Activated naive CD4-positive, alpha-beta T cell treated with anti-CD3 and anti-CD28 coated beads, Interleukin-2, amount 50 U/mL, for 16 hours (primary cell): ENCODE results near the gene ABCC1.
"Not testable (repeated sequence)": the region's sequence is repeated elsewhere in the genome, so short reads cannot be mapped to it uniquely, and the experiment has no call there.

Experiments
- DNase-seq: peaks from one replicate; pipeline ENCODE4 v3.0.0-alpha.2; 2020

The ABCC1 gene

DNA sequence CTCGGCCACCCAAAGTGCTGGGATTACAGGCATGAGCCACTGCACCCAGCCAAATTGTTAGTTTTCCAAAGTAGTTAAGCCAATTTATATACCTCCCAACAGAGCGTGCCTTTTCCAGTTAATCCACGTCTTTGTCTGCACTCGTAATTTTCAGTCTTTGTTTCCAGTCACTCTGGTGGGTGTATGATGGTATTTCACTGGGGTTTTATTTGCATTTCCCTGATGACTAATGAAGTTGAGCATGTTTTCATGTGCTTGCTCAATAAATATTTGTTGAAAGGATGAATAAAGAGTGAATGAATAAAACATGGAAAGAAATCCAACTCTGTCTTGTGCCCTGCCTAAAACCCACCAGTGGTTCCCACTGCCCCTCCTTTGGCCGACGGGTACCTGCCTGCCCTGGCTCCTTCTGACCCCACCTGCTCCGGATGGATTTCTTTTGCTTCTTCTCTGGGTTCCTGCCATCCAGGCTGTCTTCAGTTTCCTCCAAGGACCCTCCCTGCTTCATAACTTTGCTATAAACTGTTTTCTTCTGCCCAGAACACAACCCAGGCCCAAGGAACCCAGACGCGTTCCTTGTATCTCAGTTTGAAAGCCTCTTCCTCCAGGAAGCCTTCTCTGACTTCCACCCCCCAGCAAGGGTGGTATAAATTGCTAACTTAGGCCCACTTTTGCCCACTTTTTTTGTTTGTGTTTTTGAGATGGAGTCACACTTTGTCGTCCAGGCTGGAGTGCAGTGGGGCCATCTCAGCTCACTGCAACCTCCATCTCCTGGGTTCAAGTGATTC is 3.0 kb upstream of the ABCC1 start:
- no peak for DNase-seq

DNA sequence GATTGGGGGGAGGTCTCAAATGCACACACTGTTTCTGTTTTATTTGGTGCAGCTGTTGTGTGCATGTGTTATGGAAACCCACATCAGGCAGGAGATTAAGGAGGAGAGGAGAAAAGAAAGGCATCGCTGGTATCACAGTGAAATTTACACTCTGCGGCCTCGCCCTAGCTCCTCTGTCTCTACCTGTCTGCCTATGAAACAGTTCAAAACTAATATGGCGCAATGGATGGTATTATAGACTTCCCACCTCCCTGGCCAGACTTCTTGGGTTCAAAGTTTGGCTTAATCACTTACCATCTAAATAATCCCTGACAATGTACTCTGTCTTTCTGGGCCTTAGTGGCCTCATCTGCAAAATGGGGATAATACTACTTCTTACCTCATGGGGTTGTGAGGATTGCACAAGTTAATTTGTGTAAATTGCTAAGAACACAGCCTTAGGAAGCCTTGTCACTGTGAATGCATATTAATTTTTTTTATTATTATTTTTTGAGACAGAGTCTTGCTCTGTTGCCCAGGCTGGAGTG is 1.4 kb upstream of the ABCC1 start:
- DNase-seq, result no peak

DNA sequence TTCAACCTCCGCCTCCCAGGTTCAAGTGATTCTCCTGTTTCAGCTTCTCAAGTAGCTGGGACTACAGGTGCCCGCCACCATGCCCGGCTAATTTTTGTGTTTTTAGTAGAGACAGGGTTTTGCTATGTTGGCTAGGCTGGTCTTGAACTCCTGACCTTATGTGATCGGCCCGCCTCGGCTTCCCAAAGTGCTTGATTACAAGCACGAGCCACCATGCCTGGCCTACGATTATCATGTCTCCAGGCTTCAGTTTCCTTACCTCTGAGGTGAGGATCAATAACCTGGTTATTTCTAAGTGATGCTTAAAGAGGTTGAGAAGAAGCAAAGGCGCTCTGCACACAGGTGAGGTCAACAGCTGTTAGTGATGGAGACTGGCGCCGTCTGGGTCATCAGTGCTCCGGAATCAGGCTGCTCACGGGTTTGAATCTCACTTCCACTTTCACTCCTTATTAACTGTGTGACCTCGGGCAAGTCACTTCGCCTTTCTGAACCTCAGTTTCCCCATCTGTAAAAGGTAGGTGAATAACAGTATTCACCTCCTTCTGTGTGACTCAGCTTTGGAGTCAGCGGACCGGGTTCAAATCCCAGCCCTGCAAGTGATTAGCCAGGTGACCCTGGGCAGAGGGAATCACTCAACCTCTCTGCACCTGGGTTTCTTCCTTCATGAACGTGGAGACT is 745 bp upstream of the ABCC1 start:
- DNase-seq, result no peak

DNA sequence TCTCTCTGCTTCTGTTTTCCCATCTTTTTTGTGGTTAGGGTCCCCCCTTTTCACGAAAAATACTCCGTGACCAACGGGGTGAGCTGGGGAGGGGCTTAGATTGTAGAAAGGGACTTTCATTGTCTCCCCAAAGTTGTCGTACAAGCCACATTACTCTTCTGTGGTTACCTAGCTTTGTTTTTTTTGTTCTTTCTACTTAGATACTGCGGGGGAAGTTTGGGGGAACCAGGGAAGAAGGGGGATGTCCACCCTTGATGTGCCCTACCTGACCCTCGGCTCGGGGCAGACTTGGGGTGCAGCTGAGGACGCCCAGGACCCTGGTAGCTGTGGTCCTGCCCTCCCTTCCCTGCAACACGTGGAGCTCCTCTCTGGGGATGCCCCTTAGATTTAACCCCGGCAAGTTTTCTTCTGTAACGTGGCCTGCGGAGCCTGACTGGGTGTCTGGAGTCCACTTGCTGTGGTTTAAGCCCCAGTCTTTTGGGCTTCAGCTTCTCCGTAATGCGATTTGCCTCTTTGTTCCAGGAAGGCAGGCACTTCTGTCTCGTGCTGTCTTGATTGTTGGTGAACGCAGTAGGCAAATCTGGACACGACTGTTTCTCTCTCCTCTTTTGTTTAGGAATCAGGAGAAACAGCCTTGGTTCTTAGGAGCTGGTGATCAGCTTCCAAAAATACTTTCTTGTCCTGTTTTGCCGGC is 892 bp downstream of the ABCC1 start:
- peak; percentile 41 for DNase-seq

DNA sequence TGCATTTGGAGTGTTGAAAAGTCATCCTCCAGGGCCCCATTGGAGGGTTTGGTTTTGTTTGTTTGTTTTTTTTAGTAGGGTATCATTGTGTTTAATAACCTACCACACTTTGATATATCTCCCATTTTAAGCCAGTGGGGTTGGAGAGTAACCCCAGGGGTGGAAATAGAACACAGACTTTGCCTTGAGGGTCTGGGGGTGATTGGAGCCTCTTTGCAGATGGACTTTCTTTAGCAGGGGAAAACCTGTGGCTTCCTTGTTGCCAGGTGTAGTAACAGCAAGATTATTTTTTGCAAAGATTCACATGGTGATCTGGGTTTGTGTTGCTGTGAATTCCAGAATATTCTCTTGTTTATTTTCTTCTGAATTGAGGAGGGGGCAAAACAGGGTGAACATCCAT is 1.5 kb downstream of the ABCC1 start:
- no peak for DNase-seq

DNA sequence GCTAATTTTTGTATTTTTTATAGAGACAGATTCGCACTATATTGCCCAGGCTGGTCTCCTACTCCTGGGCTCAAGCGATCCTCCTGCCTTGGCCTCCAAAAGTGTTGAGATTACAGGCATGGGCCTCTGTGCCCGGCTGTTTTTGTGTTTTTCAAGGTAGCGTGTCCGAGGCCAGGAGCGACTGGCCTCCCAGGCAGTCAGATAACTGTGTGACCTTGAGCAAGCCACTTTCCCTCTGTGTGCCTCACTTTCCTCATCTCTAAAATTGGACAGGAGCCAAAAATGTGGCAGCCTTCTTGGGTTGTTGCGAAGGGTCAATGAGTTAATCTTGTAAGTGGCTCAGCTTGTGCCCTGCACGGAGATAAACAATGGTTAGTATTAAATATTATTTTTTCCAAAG is 2.4 kb downstream of the ABCC1 start:
- no peak for DNase-seq

DNA sequence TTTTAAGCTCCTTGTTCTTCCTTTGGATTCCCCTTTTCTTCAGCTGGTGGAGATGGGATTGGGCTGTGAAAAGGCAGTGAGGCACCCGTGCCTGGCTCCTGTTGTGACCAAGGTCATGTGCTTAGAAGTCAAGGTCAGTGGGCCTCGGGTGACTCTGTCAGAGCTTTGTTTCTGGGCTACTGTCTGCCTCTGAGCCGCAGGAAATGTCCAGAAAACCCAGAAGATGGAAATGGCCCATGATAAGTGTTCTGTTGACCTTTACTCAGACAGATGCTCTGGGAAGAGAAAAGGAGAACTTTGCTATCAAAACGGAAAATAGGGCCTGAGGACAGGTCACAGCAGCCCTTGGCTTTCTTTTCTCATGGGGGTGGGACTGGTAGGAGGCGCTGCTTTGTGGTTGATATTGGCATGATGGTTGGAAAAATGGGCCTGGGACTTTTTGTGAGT is 2.9 kb downstream of the ABCC1 start:
- no peak for DNase-seq

DNA sequence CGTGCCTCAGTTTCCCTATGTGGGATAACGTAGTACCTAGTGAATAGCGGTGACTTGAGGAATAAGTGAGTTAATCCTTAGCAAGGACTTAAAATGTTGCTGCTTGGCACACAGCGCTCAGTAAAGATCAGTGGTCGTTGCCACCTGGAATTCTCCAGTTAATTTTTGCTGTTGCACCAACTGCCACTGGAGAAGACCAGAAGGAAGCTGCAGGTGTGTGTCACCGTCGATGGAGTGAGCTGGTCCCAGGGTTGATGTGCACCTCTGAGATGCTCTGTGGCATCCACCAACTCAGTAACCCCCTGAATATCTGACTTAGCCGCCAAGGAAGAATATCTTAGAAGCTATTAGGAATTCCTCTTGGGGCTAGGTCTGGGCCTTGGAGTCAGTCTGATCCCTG is 4.1 kb downstream of the ABCC1 start:
- no peak for DNase-seq

- DNase-seq, result no peak
Measured at GRCh38 chr16:15953929-15954813, 4.8 kb downstream of the ABCC1 start.

DNA sequence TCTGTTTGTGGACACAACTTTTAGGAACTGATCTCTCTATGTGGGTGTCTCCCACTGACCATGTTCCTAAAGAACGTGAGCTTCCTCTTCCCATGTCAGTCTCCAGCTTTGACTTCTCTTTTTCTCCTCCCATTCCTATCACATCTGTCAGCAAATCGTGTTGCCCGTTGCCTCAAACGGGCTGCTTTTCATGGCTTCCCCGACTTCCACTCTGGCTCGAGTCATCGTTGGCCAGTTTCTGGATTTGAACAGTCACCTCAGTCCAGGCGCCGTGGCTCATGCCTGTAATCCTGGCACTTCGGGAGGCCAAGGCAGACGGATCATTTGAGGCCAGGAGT is 5.4 kb downstream of the ABCC1 start:
- DNase-seq, result no peak

DNA sequence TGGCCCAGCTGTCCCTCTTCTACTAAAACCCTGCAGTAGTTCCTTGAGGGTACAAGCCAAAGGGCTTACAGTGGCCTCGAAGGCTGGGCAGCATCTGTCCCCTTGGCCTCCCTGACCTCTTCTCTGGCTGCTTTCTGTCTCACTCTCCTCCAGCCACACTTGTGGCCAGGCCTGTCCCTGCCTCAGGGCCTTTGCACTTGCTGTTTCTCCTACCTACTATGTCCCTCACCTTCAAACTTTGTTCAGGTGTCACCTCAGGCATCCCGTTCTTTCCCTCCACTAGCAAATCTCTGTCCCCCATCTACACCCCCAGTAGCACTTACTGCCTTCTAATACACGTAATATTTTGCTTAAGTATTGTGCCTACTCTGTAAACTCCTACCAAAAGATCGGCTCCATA is 6.0 kb downstream of the ABCC1 start:
- DNase-seq, result no peak

DNA sequence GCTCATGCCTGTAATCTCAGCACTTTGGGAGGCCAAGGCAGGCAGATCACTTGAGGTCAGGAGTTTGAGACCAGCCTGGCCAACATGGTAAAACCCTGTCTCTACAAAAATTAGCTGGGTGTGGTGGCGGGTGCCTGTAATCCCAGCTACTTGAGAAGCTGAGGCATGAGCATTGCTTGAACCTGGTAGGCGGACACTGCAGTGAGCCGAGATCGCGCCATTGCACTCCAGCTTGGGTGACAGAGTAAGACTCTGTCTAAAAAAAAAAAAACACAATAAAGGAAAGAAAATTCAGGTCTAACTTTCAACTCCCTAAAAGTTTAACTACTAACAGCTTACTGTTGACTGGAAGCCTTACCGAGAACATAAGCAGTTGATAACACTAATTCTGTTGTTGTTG is 6.7 kb downstream of the ABCC1 start:
- DNase-seq, result not testable (repeated sequence)

GRCh38 chr16:15958703-15959348 is 9.4 kb downstream of the ABCC1 start:
- no peak for DNase-seq

DNA sequence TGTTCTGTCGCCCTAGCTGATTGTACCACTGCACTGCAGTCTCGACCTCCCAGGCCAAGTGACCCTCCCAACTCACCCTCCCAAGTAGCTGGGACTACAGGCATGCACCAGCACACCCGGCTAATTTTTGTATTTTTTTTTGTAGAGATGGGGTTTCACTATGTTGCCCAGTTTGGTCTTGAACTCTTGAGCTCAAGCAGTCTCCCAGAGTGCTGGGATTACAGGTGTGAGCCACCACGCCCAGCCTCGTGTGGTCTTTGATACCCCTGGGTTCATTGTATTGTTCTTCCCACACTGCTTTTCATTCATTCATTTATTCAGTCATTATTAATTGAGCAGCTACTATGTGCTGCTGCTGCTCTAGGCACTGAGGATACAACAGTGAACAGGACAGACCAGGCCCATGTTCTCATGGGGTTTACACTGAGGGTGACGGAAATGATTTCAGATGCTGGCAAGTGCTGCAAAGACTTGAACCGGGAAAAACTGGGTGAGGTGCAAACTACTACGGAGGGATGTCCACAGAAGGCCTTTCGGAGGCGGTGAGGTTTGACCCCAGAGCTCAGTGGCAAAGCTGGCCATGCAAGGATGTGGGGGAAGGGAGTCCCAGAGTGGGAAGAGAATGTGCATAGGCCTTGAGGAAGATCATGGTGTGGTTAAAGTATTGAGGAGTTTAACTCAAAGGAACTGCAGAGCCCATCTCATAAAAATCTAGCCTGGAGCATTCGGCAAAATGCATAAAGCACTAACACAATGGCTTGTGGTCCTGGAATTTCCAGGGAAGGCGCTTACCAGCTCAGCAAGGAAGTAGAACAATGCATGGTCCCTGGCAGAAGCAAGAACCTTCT is 10.9 kb downstream of the ABCC1 start:
- DNase-seq, result no peak

DNA sequence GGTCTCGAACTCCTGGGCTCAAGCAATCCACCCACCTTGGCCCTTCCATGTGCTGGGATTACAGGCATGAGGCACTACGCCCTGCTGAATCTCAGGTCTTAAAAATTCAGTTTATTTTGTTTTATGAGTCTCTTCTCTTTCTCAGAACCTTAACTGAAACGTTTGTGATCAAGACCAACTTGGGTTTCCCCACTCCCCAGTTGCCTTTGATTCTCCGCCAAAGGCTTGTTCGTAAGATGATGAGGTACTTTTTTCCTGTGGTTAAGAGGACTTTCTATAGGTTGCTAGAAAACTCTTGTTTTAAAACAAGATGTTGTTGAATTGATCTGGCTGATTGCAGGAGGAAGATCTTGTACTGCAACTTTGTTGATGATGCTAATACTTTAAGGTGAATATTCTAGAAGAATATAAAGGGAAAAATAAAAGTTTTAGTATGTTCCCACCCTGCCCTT is 11.7 kb downstream of the ABCC1 start:
- DNase-seq, result peak; percentile 77

DNA sequence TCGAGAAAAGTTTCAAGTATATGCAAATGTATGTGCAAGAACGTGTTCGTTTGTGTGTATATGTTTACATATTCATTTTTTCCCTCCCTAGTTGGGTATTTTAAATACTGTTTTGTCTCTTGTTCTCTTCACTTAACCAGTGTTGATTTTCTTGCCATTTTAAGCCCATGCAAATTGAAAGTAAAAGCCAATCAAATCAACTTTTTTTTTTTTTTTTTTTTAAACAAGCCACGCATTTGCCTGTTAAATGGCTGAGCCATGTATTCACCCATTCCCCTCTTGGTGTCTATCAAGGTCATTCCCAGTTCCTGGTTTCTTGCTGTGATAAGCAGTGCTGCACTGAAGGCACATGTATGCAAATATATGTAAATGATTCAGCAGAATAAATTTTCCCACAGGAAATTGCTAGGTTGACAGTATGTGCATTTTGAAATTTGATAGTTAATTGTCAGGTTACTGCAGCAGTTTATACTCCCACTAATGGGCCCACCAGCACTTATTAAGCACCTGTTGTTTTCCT is 12.2 kb downstream of the ABCC1 start:
- no peak for DNase-seq

- DNase-seq, result no peak
Measured at GRCh38 chr16:15963307-15963910, 14.0 kb downstream of the ABCC1 start.

- DNase-seq, result no peak
Measured at GRCh38 chr16:15966420-15966819, 17.0 kb downstream of the ABCC1 start.

GRCh38 chr16:15966836-15967546 is 17.6 kb downstream of the ABCC1 start:
- DNase-seq, result no peak
